CD4-positive, alpha-beta T cell treated with Interleukin-17A for 4 hours (primary cell): ENCODE measurements around the gene SNX25.
"Not testable (repeated sequence)": the region's sequence is repeated elsewhere in the genome, so short reads cannot be mapped to it uniquely, and the experiment has no call there.

Experiments
- DNase-seq: peaks from one replicate; pipeline ENCODE4 v3.0.0-alpha.2; 2020; ENCODE audit warnings: mixed read lengths

The SNX25 gene

GRCh38 chr4:185311113-185311888 is 101.9 kb downstream of the SNX25 start:
- no peak for DNase-seq

GRCh38 chr4:185312699-185313098 is 103.3 kb downstream of the SNX25 start:
- DNase-seq, result no peak

GRCh38 chr4:185317462-185317861 is 108.1 kb downstream of the SNX25 start:
- not testable (repeated sequence) for DNase-seq

GRCh38 chr4:185317880-185318279 is 108.5 kb downstream of the SNX25 start:
- DNase-seq, result no peak

GRCh38 chr4:185318679-185319078 is 109.3 kb downstream of the SNX25 start:
- DNase-seq, result no peak

- DNase-seq, result no peak
These were observed 113.4 kb downstream of the SNX25 start for GRCh38 chr4:185322803-185323202.

GRCh38 chr4:185323606-185324005 is 114.2 kb downstream of the SNX25 start:
- DNase-seq, result no peak

GRCh38 chr4:185324361-185324760 is 115.0 kb downstream of the SNX25 start:
- not testable (repeated sequence) for DNase-seq

- DNase-seq, result not testable (repeated sequence)
These were observed 116.3 kb downstream of the SNX25 start for GRCh38 chr4:185325721-185326120.

GRCh38 chr4:185328586-185328985 is 119.2 kb downstream of the SNX25 start:
- DNase-seq, result no peak

GRCh38 chr4:185329879-185330510 is 120.6 kb downstream of the SNX25 start:
- DNase-seq, result not testable (repeated sequence)

- no peak for DNase-seq
These were observed 123.4 kb downstream of the SNX25 start for GRCh38 chr4:185332575-185333464.

- DNase-seq, result no peak
These were observed 124.9 kb downstream of the SNX25 start for GRCh38 chr4:185334326-185334725.

- DNase-seq, result no peak
These were observed 126.2 kb downstream of the SNX25 start for GRCh38 chr4:185335579-185335978.

GRCh38 chr4:185339941-185340340 is 130.5 kb downstream of the SNX25 start:
- DNase-seq, result no peak

- no peak for DNase-seq
These were observed 132.0 kb downstream of the SNX25 start for GRCh38 chr4:185341377-185341776.

GRCh38 chr4:185341841-185342240 is 132.4 kb downstream of the SNX25 start:
- no peak for DNase-seq

GRCh38 chr4:185343726-185344581 is 134.6 kb downstream of the SNX25 start:
- DNase-seq, result no peak

GRCh38 chr4:185344743-185345538 is 135.5 kb downstream of the SNX25 start:
- DNase-seq, result no peak

GRCh38 chr4:185346975-185347601 is 137.7 kb downstream of the SNX25 start:
- no peak for DNase-seq

GRCh38 chr4:185351691-185352090 is 142.3 kb downstream of the SNX25 start:
- no peak for DNase-seq
